GM12891 (cell line): ENCODE measurements around the gene RALGAPB.
A peak's percentile ranks its signal among the peaks of the same experiment; 100 is the strongest.
"Not testable (repeated sequence)": the region's sequence is repeated elsewhere in the genome, so short reads cannot be mapped to it uniquely, and the experiment has no call there.

ENCODE experiments used
- DNase-seq: peaks from one replicate; pipeline ENCODE4 v3.0.0; 2011; ENCODE audit warnings: low spot score; ENCODE audit not compliant: insufficient read length
- FAIRE-seq: peaks from 2 replicates; lab custom pipeline; 2011; peaks lifted over from hg19 to GRCh38; lab: Jason Lieb, UNC
- PAX5 ChIP-seq: IDR thresholded peaks from 2 replicates; pipeline ENCODE4 v1.6.1; 2011; ENCODE audit warnings: low read length, moderate library complexity, mild to moderate bottlenecking; ENCODE audit not compliant: insufficient read depth, severe bottlenecking
- POLR2A ChIP-seq: IDR thresholded peaks from 2 replicates; pipeline ENCODE4 v1.6.1; 2011; ENCODE audit warnings: low read depth, low read length, control low read depth
- POLR2AphosphoS5 ChIP-seq: IDR thresholded peaks from 2 replicates; pipeline ENCODE4 v1.6.1; 2011; ENCODE audit warnings: low read depth, low read length, control low read depth
- POU2F2 ChIP-seq: IDR thresholded peaks from 2 replicates; pipeline ENCODE4 v1.6.1; 2011; ENCODE audit warnings: low read depth, mild to moderate bottlenecking, control low read depth, low read length, moderate library complexity
- SPI1 ChIP-seq: IDR thresholded peaks from 2 replicates; pipeline ENCODE4 v1.6.1; 2011; ENCODE audit warnings: low read depth, low read length, control low read depth
- TAF1 ChIP-seq: IDR thresholded peaks from 2 replicates; pipeline ENCODE4 v1.6.1; 2011; ENCODE audit warnings: low read depth, low read length, control low read depth

RALGAPB gene

GRCh38 chr20:38591474-38592410 lies 119.1 kb downstream of the RALGAPB start:
- FAIRE-seq (no peak), DNase-seq (no peak)
- TF ChIP-seq PAX5 (no peak), POU2F2 (no peak), SPI1 (no peak), POLR2AphosphoS5 (no peak)

GRCh38 chr20:38592411-38592790 lies 119.8 kb downstream of the RALGAPB start:
- FAIRE-seq, DNase-seq: not testable (repeated sequence)

DNA sequence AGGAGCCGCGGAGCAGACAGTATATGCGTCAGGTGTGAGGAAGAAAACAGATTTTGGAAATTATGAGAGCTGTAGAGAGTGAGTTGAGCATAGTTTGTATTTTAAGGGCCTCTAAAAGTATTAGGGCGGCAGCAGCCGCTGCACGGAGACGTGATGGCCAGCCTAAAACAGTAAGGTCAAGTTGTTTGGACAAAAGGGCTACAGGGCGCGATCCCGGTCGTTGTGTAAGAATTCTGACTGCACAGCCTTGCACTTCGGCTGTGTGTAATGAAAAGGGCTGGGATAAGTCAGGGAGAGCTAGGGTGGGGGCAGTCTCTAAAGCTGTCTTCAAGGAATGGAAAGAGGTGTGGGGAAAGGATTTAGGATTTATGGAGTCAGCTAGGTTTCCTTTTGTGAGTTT lies 121.6 kb downstream of the RALGAPB start:
- not testable (repeated sequence) for DNase-seq, FAIRE-seq

- FAIRE-seq, DNase-seq: not testable (repeated sequence)
Observed at GRCh38 chr20:38595886-38596285, 123.2 kb downstream of the RALGAPB start.

DNA sequence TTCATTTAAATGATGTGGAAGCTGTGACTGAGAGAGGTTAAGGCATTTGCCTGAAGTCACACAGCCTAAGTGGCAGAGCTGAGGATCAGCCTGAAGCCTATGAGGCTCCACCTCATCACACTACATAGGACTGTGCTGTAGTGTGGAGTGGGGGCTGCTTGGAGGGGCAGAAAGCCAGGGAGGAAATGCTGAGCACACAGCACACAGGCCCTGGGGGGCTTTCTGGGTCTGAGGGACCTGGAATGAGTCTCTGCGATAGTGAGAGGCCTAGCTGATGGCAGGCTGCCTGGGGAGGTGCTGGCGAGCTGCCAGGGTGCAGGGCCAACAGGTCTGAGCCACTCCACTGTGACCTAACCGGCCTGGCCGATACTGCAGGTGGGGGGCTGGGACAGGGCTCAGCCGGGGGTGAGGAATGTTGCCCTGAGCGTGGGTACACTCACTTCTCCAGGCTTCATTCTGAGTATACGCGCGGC lies 126.8 kb downstream of the RALGAPB start:
- TF ChIP-seq POLR2AphosphoS5 (no peak), SPI1 (no peak)
- FAIRE-seq (no peak), DNase-seq (no peak)

- FAIRE-seq (no peak), DNase-seq (no peak)
- TF ChIP-seq PAX5 (no peak), TAF1 (no peak), POLR2AphosphoS5 (no peak), POU2F2 (no peak), SPI1 (no peak), POLR2A (no peak)
Observed at GRCh38 chr20:38600057-38600456, 127.4 kb downstream of the RALGAPB start.

DNA sequence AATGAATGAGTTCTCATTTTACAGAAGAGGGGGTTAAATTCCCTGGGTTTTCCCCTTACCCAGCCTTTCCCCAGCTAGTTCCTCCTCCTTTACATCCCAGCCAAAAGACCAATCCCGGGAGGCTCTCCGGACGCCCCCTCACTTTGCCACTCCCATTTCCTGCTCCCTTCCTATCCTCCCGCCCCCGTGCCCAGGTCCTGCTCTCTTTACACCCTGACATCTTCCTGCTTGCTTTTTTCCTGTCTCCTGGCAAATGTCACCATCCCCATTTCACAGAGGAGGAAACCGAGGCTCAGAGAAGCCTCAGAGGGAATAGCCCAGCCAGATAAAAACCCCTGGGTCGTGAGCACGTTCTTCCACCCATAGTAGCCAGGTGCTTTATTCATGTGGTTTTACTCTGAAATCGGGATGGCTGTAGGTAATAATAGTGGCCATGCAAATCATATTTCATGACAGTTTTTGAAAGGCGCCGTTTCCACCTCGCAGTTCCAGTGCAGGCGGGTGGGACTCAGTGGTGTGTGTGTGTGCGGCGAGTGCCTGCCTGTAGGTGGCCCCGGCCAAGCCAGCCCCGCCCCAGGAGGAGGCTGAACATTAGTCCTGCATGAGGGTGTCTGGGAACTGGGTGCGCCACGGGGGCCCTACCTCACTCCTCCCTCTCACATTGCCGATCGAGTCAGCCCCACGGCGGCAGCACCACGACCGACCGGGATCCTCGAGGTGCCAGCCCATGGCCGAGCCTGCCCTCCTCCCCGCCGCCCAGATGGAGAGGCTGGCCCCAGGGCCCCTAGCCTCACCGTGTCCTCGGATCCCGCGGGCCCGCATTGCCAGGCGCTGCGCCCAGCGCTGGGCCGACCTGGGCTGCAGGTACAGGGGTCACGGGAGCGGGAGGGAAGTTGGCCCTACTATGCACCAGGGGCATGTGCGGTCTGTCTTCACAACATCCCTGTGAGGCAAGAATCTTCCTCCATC lies 128.9 kb downstream of the RALGAPB start, which contains the start of gene ARHGAP40:
Gene ARHGAP40, plus strand, starts transcription at position 594 of the 969 bp plus-strand sequence.
- FAIRE-seq = no peak
- peak; percentile 53 for DNase-seq
- no peak for TF ChIP-seq POU2F2
- TF ChIP-seq SPI1 = no peak
- no peak for TF ChIP-seq POLR2A
- no peak for TF ChIP-seq PAX5
- TF ChIP-seq POLR2AphosphoS5 = no peak
- no peak for TF ChIP-seq TAF1

- DNase-seq = no peak
Observed at GRCh38 chr20:38602185-38602581, 129.5 kb downstream of the RALGAPB start.

DNA sequence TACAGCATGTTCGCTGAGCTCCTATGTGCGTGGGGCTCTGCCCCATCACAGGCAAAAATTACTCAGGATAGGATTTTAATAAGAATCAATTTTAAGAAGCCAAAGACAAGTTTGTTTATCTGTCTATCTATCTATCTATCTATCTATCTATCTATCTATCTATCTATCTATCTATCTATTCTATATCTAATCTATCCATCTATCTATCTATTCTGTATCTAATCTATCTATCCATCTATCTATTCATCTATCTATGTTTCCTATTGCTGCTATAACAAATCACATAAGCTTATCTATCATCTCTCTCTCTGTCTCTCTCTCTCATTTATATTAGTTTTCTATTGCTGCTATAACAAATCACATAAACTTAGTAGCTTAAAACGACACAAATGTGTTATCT lies 130.6 kb downstream of the RALGAPB start:
- TF ChIP-seq PAX5 = no peak
- no peak for TF ChIP-seq POLR2A
- TF ChIP-seq TAF1 = no peak
- no peak for TF ChIP-seq POU2F2
- TF ChIP-seq SPI1 = no peak
- TF ChIP-seq POLR2AphosphoS5 = no peak
- DNase-seq (no peak), FAIRE-seq (no peak)

More at GRCh38 chr20:38602185-38602581, 129.5 kb downstream of the RALGAPB start:
- FAIRE-seq = no peak
- TF ChIP-seq POLR2A = no peak
- TF ChIP-seq SPI1 = no peak
- no peak for TF ChIP-seq TAF1
- TF ChIP-seq PAX5 = no peak
- no peak for TF ChIP-seq POLR2AphosphoS5
- TF ChIP-seq POU2F2 = no peak

DNA sequence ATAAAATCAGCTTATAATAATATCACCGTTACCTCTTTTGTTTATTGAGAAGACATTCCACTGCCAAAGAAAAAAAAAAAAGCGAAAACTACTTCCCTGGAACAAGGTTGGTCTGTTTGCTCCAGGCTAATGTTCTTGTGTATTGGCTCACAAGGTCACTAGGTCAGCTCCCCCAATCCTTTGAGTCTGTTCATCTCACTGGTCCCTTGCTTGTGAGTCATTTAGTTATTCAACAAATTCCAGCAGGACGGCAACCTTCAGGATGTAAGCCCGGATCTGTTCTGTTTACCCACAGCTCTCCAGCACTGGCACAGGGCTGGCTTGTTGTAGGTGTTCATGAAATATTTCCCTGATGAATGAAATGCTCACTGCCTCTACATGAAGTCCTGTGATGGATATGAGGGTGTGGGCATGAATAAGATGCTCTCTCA lies 132.2 kb downstream of the RALGAPB start:
- no peak for TF ChIP-seq POU2F2
- no peak for TF ChIP-seq PAX5
- no peak for TF ChIP-seq POLR2A
- no peak for TF ChIP-seq TAF1
- FAIRE-seq (no peak), DNase-seq (no peak)
